Measurements from ENCODE around the gene TDRD1. TPM values are rescaled to one million over a fixed set of nuclear protein-coding genes. Genes with fewer than 3 reads are reported as not detected.
A peak's percentile ranks its signal among the peaks of the same experiment; 100 is the strongest.

TDRD1 gene
- total and polyA plus RNA-seq, 3 experiments from 2014 or later: 0.13 to 0.16 (median 0.14) TPM

- Mint-ChIP-seq H3K36me3 (no peaks in the 10 kb centered on the region), H3K4me1 (no peaks in the 10 kb centered on the region), H3K27me3 (peaks cover 8 to 37% of the 10 kb centered on the region in 2 donors), H3K4me3 (no peak overlapping the region), H3K27ac (no peak overlapping the region), H3K9me3 (no peaks in the 10 kb centered on the region)
- POLR2A ChIA-PET: no interaction called here
- no peak overlapping the region for H3K4me3 ChIP-seq (ENCODE audit: low read length)
- no peaks in the 10 kb centered on the region for H3K36me3 ChIP-seq (ENCODE audit: insufficient read depth, low read length)
- no peak overlapping the region for H3K27ac ChIP-seq (ENCODE audit: low read depth, low read length)
- DNase-seq: no peak
- H3K9me3 ChIP-seq (ENCODE audit: low read length): no peaks in the 10 kb centered on the region
- H3K27me3 ChIP-seq (ENCODE audit: insufficient read depth, low read length, poor library complexity, severe bottlenecking): no peaks in the 10 kb centered on the region
- no peaks in the 10 kb centered on the region for H3K4me1 ChIP-seq (ENCODE audit: insufficient read depth, low read length)
- CTCF ChIA-PET: no interaction called here
Observed at GRCh38 chr10:114252092-114252491, 72.9 kb downstream of the TDRD1 start.

GRCh38 chr10:114252883-114253282, 73.7 kb downstream of the TDRD1 start:
- DNase-seq: no peak
- Mint-ChIP-seq H3K27ac (no peak overlapping the region), H3K4me1 (no peaks in the 10 kb centered on the region), H3K9me3 (no peaks in the 10 kb centered on the region), H3K36me3 (no peaks in the 10 kb centered on the region), H3K4me3 (no peak overlapping the region), H3K27me3 (peaks cover 6 to 37% of the 10 kb centered on the region in 2 donors)
- Histone ChIP-seq H3K4me3 (ENCODE audit: low read length) (no peak overlapping the region), H3K9me3 (ENCODE audit: low read length) (no peaks in the 10 kb centered on the region), H3K36me3 (ENCODE audit: insufficient read depth, low read length) (no peaks in the 10 kb centered on the region), H3K4me1 (ENCODE audit: insufficient read depth, low read length) (no peaks in the 10 kb centered on the region), H3K27me3 (ENCODE audit: insufficient read depth, low read length, poor library complexity, severe bottlenecking) (no peaks in the 10 kb centered on the region), H3K27ac (ENCODE audit: low read depth, low read length) (no peak overlapping the region)
- ChIA-PET POLR2A (no interaction called here), CTCF (no interaction called here)

DNA sequence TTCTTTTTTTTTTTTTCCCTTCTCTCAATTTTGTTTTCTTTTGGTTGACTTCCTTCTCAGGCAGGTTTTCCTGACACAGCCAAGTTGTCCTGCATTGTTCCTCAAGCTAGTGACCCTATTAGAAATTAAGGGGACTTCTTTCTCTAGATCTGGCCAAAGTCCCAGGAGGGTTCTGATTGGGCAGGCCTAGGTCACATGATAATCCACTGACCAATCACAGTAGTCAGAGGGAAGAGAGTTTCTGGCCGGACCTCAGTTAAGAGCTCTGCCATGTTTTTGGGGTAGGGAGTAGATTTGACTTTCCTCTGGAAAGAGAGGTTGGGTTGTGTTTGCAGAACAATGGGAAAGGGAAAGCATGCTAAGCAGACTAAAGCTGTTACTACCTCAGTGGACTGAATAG, 76.1 kb downstream of the TDRD1 start:
- Mint-ChIP-seq H3K4me3 (no peak overlapping the region), H3K36me3 (no peaks in the 10 kb centered on the region), H3K27ac (no peak overlapping the region), H3K4me1 (peaks cover 4 to 5% (median 4%) of the 10 kb centered on the region in 3 donors), H3K27me3 (peaks cover 6 to 33% of the 10 kb centered on the region in 2 donors), H3K9me3 (no peaks in the 10 kb centered on the region)
- ChIA-PET CTCF (no interaction called here), POLR2A (no interaction called here)
- Histone ChIP-seq H3K27me3 (ENCODE audit: insufficient read depth, low read length, poor library complexity, severe bottlenecking) (no peaks in the 10 kb centered on the region), H3K27ac (ENCODE audit: low read depth, low read length) (no peak overlapping the region), H3K4me3 (ENCODE audit: low read length) (no peak overlapping the region), H3K36me3 (ENCODE audit: insufficient read depth, low read length) (no peaks in the 10 kb centered on the region), H3K9me3 (ENCODE audit: low read length) (no peaks in the 10 kb centered on the region), H3K4me1 (ENCODE audit: insufficient read depth, low read length) (no peaks in the 10 kb centered on the region)
- no peak for DNase-seq

DNA sequence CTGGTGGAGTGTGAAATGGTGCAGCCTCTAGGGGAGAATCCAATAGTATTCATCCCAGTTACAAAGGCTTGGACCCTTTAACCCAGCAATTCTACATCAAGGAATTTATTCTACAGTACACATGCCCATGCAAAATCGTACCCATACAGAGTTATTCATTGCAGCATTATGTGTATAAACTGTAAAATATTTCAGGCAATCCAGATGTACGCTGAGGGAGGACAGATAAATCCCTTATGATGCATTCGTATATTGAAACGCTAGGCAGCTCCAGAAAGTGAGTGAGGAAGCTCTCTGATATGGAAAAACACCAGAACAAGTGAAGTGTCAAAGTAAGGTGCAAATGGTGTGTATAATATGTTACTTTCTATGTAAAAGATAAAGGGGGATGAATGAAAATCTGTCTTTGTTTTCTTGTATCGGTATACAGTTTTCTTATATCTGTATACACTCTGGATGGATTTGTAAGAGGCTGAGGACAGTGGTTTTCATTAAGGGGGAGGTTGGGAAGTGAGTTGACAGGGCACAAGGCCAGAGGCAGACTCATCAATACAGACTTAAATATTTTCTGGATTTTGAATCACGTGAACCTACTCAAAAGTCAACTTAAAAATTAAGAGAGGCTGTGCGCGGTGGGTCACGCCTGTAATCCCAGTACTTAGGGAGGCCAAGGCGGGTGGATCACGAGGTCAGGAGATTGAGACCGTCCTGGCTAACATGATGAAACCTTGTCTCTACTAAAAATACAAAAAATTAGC, 77.0 kb downstream of the TDRD1 start:
- H3K9me3 Mint-ChIP-seq: no peaks in the 10 kb centered on the region
- Histone ChIP-seq H3K27me3 (ENCODE audit: insufficient read depth, low read length, poor library complexity, severe bottlenecking) (no peaks in the 10 kb centered on the region), H3K4me1 (ENCODE audit: insufficient read depth, low read length) (no peaks in the 10 kb centered on the region), H3K4me3 (ENCODE audit: low read length) (no peak overlapping the region), H3K9me3 (ENCODE audit: low read length) (no peaks in the 10 kb centered on the region), H3K27ac (ENCODE audit: low read depth, low read length) (no peak overlapping the region), H3K36me3 (ENCODE audit: insufficient read depth, low read length) (no peaks in the 10 kb centered on the region)
- peaks cover 2 to 29% of the 10 kb centered on the region in 2 donors for H3K27me3 Mint-ChIP-seq
- DNase-seq: no peak
- H3K27ac Mint-ChIP-seq: no peak overlapping the region
- POLR2A ChIA-PET: no interaction called here
- peaks cover 4 to 5% (median 4%) of the 10 kb centered on the region in 3 donors for H3K4me1 Mint-ChIP-seq
- no peaks in the 10 kb centered on the region for H3K36me3 Mint-ChIP-seq
- H3K4me3 Mint-ChIP-seq: no peak overlapping the region
- CTCF ChIA-PET: no interaction called here

GRCh38 chr10:114256822-114257221, 77.7 kb downstream of the TDRD1 start:
- no peak for DNase-seq
- POLR2A ChIA-PET: no interaction called here
- Histone ChIP-seq H3K9me3 (ENCODE audit: low read length) (no peaks in the 10 kb centered on the region), H3K36me3 (ENCODE audit: insufficient read depth, low read length) (no peaks in the 10 kb centered on the region), H3K27me3 (ENCODE audit: insufficient read depth, low read length, poor library complexity, severe bottlenecking) (no peaks in the 10 kb centered on the region), H3K27ac (ENCODE audit: low read depth, low read length) (no peak overlapping the region), H3K4me3 (ENCODE audit: low read length) (no peak overlapping the region), H3K4me1 (ENCODE audit: insufficient read depth, low read length) (no peaks in the 10 kb centered on the region)
- no peaks in the 10 kb centered on the region for H3K36me3 Mint-ChIP-seq
- H3K9me3 Mint-ChIP-seq: no peaks in the 10 kb centered on the region
- CTCF ChIA-PET: no interaction called here
- H3K4me1 Mint-ChIP-seq: peaks cover 4 to 5% (median 4%) of the 10 kb centered on the region in 3 donors
- H3K4me3 Mint-ChIP-seq: no peak overlapping the region
- peaks cover 2 to 26% of the 10 kb centered on the region in 2 donors for H3K27me3 Mint-ChIP-seq
- no peak overlapping the region for H3K27ac Mint-ChIP-seq

DNA sequence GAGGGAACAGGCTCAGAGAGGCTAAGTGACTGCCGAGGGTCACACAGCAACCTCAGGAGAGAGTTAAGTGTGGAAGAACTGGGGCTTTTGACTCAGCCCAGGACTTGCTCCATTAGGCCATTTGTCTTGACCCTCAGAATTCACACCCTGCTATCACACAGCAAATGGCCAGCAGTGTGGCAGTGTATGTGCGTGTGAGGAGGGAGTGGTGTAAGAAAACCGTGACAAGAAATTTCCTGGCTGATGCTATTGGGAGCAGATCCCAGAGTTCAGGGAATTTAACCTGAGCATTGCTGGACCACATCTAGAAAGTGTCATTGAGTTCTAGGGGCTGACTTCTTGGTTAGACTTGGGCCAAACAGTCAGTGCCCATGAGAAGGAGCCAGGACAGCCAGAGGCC, 78.3 kb downstream of the TDRD1 start:
- Histone ChIP-seq H3K4me3 (ENCODE audit: low read length) (no peak overlapping the region), H3K4me1 (ENCODE audit: insufficient read depth, low read length) (no peaks in the 10 kb centered on the region), H3K9me3 (ENCODE audit: low read length) (no peaks in the 10 kb centered on the region), H3K36me3 (ENCODE audit: insufficient read depth, low read length) (no peaks in the 10 kb centered on the region), H3K27ac (ENCODE audit: low read depth, low read length) (no peak overlapping the region), H3K27me3 (ENCODE audit: insufficient read depth, low read length, poor library complexity, severe bottlenecking) (no peaks in the 10 kb centered on the region)
- Mint-ChIP-seq H3K36me3 (no peaks in the 10 kb centered on the region), H3K4me1 (peaks cover 4 to 5% (median 4%) of the 10 kb centered on the region in 3 donors), H3K27me3 (peaks cover 0 to 22% of the 10 kb centered on the region in 2 donors), H3K4me3 (no peak overlapping the region), H3K9me3 (no peaks in the 10 kb centered on the region), H3K27ac (no peak overlapping the region)
- ChIA-PET CTCF (no interaction called here), POLR2A (no interaction called here)
- DNase-seq: no peak

GRCh38 chr10:114258274-114258840, 79.2 kb downstream of the TDRD1 start:
- Mint-ChIP-seq H3K4me3 (no peak overlapping the region), H3K27ac (peak overlapping the region in 1 of 8 donors; percentile 38), H3K4me1 (peaks cover 4 to 5% (median 4%) of the 10 kb centered on the region in 3 donors), H3K27me3 (peaks cover 0 to 17% of the 10 kb centered on the region in 2 donors), H3K9me3 (no peaks in the 10 kb centered on the region), H3K36me3 (no peaks in the 10 kb centered on the region)
- no peak for DNase-seq
- CTCF ChIA-PET: interaction anchor here (0.6 kb wide), 1 partner anchor 383 kb away, joined by 3 read pairs; no protein-coding TSS in a partner anchor
- POLR2A ChIA-PET: no interaction called here
- Histone ChIP-seq H3K36me3 (ENCODE audit: insufficient read depth, low read length) (no peaks in the 10 kb centered on the region), H3K4me3 (ENCODE audit: low read length) (no peak overlapping the region), H3K27ac (ENCODE audit: low read depth, low read length) (no peak overlapping the region), H3K9me3 (ENCODE audit: low read length) (no peaks in the 10 kb centered on the region), H3K27me3 (ENCODE audit: insufficient read depth, low read length, poor library complexity, severe bottlenecking) (no peaks in the 10 kb centered on the region), H3K4me1 (ENCODE audit: insufficient read depth, low read length) (no peaks in the 10 kb centered on the region)

- Mint-ChIP-seq H3K27ac (no peak overlapping the region), H3K36me3 (no peaks in the 10 kb centered on the region), H3K27me3 (peaks cover 2 to 14% of the 10 kb centered on the region in 2 donors), H3K4me1 (peaks cover 4 to 5% (median 4%) of the 10 kb centered on the region in 3 donors), H3K9me3 (no peaks in the 10 kb centered on the region), H3K4me3 (no peak overlapping the region)
- H3K27me3 ChIP-seq (ENCODE audit: insufficient read depth, low read length, poor library complexity, severe bottlenecking): no peaks in the 10 kb centered on the region
- CTCF ChIA-PET: no interaction called here
- H3K27ac ChIP-seq (ENCODE audit: low read depth, low read length): no peak overlapping the region
- no peaks in the 10 kb centered on the region for H3K36me3 ChIP-seq (ENCODE audit: insufficient read depth, low read length)
- no peak for DNase-seq
- H3K4me1 ChIP-seq (ENCODE audit: insufficient read depth, low read length): no peaks in the 10 kb centered on the region
- no peaks in the 10 kb centered on the region for H3K9me3 ChIP-seq (ENCODE audit: low read length)
- POLR2A ChIA-PET: no interaction called here
- no peak overlapping the region for H3K4me3 ChIP-seq (ENCODE audit: low read length)
Observed at GRCh38 chr10:114259824-114260223, 80.7 kb downstream of the TDRD1 start.

Data from CD8-positive, alpha-beta memory T cell (primary cell).